Measurements from ENCODE around the gene HMGN4. TPM values are rescaled to one million over a fixed set of nuclear protein-coding genes. Genes with fewer than 3 reads are reported as not detected.

Gene HMGN4
- total and polyA plus RNA-seq, 9 of the 15 experiments (the other 6 are each of a cell fraction or from before 2014, with no cell fraction given) = 35.4 to 134 (median 94.1) TPM

DNA sequence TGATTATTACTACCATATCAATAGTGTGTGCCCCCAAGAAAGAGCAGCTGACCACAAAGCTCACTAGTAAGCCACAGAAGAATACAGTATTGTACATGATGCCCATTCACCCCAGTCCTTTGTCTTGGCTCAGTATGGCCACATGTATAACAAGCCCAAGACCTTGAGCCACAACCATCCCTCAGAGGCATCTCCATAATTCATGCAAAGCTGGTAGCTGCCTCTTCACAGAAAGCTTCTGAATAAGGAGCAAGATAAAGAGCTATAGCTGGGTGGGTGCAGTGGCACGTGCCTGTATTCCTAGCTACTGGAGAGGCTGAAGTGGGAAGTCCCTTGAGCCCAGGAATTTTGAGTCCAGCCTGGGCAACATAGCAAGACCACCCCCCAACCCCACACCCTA lies 42.9 kb upstream of the HMGN4 start:
- Histone ChIP-seq H3K27me3 (ENCODE audit: control insufficient read depth in 2 of 2, insufficient read depth in 2 of 2, low read length in 2 of 2) (no peaks in the 10 kb centered on the region), H3K9ac (ENCODE audit: insufficient read depth in 1 of 2, low read depth in 2 of 2, low read length in 2 of 2) (no peak overlapping the region), H2AFZ (ENCODE audit: low read depth, low read length) (no peak overlapping the region), H3K36me3 (ENCODE audit: control insufficient read depth, insufficient read depth, low read length) (no peaks in the 10 kb centered on the region), H3K4me2 (ENCODE audit: insufficient read depth, low read length) (no peak overlapping the region), H3K4me3 (no peak overlapping the region), H3K9me3 (replicated peaks; ENCODE audit: control insufficient read depth, insufficient read depth, low read depth, low read length) (no peaks in the 10 kb centered on the region), H4K20me1 (replicated peaks; ENCODE audit: control insufficient read depth, insufficient read depth, low read length) (no peaks in the 10 kb centered on the region), H3K27ac (ENCODE audit: extremely low read depth, low read depth, low read length) (no peak overlapping the region), H3K79me2 (ENCODE audit: control insufficient read depth, insufficient read depth, low read length) (no peaks in the 10 kb centered on the region), H3K4me1 (replicated peaks in 1 of 2; ENCODE audit: control insufficient read depth in 2 of 2, insufficient read depth in 2 of 2, low read length in 2 of 2) (peaks cover 8 to 31% of the 10 kb centered on the region in 2 experiments), H3K9me1 (ENCODE audit: control insufficient read depth, insufficient read depth, low read length) (no peaks in the 10 kb centered on the region)
- BruUV-seq (replicated peaks) = no TSS peak
- in situ Hi-C loops (cut with MboI) (no loop called here), intact Hi-C loops (cut with micrococcal nuclease) (no loop called here)
- FAIRE-seq (no peak), ATAC-seq (no peak), DNase-seq (ENCODE audit: extremely low read depth in 1 of 4, low spot score in 3 of 4) (no peak)
- CTCF ChIA-PET (ENCODE audit: low intra/inter-chr PET ratio) = interaction anchor here (0.6 kb wide), 1 partner anchor 1273 kb away, joined by 4 read pairs; no protein-coding TSS in a partner anchor
- 0% methylated on average over 1 of the region's 1 CpG for whole genome bisulfite sequencing (ENCODE audit: insufficient coverage, low coverage, missing lambda C conversion rate)
- TF ChIP-seq, protein P1, sequence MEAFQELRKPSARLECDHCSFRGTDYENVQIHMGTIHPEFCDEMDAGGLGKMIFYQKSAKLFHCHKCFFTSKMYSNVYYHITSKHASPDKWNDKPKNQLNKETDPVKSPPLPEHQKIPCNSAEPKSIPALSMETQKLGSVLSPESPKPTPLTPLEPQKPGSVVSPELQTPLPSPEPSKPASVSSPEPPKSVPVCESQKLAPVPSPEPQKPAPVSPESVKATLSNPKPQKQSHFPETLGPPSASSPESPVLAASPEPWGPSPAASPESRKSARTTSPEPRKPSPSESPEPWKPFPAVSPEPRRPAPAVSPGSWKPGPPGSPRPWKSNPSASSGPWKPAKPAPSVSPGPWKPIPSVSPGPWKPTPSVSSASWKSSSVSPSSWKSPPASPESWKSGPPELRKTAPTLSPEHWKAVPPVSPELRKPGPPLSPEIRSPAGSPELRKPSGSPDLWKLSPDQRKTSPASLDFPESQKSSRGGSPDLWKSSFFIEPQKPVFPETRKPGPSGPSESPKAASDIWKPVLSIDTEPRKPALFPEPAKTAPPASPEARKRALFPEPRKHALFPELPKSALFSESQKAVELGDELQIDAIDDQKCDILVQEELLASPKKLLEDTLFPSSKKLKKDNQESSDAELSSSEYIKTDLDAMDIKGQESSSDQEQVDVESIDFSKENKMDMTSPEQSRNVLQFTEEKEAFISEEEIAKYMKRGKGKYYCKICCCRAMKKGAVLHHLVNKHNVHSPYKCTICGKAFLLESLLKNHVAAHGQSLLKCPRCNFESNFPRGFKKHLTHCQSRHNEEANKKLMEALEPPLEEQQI (IDR thresholded peaks at IDR 0.05) = no peak
- TF ChIP-seq ILF3 (IDR thresholded peaks at IDR 0.05; ENCODE audit: borderline replicate concordance) (no peak), SUPT5H (IDR thresholded peaks at IDR 0.05) (no peak), DMBX1 (CRISPR knock-in tag; IDR thresholded peaks at IDR 0.05; ENCODE audit: borderline replicate concordance) (no peak), SP1 (CRISPR knock-in tag; IDR thresholded peaks at IDR 0.05) (no peak), ZNF184 (CRISPR knock-in tag; IDR thresholded peaks at IDR 0.05) (no peak), ZNF324 (CRISPR knock-in tag; IDR thresholded peaks at IDR 0.05) (no peak), TAF15 (IDR thresholded peaks at IDR 0.05; ENCODE audit: low read depth, low read length) (no peak)
- POLR2A ChIA-PET = interaction anchor here (0.6 to 1.1 kb wide), 7 partner anchors 9 to 278 kb away, joined by 3 to 4 read pairs (median 3); a partner anchor contains a TSS

All from K562 (cell line).